GM18517 (cell line): ENCODE data around the gene SLC9A3.
"Not testable (repeated sequence)": the region's sequence is repeated elsewhere in the genome, so short reads cannot be mapped to it uniquely, and the experiment has no call there.

Source experiments
- ATAC-seq: cut with Tn5 transposase; IDR thresholded peaks from one replicate; pipeline ENCODE4 v1.9.1; 2021; ENCODE audit warnings: mild to moderate bottlenecking, moderate library complexity; ENCODE audit not compliant: unreplicated experiment

Gene SLC9A3

DNA sequence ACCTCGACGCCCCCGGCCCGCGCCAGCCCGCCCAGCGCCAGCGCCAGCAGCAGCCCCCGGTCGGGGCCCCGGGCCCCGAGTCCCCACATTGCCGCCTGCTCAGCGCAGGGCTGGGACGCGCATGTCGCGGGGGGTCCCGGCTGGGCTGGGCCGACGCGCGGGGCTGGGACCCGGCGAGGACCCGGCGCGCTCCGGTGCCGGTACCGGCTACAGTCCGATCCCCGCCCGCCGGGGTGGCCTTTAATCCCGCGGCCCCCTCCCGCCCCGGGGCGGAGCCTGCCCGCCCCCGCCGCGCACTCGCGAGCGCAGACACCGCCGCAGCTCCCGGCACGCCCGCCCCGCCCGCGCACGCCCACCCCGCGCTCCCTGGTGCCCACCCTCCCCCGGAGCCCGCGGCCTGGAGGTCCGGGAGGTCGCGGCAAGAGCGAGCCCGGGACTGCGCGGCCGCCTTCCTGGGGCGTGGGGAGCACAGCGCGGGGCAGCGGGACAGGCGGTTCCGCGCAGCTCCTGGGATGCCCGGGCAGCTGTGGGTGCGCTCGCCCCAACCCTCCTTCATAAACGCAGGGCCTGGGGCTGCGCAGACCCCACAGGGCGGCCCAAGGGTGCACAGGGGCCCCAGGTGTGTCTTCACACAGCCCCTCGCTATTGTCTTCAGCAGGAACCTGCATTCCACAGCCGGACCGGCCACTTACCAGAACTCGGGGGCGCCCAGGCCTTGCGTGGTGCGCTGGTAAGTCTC is at the start of gene SLC9A3:
TSS of gene SLC9A3 (minus strand) at position 216 of the 739 bp plus-strand sequence.
- no peak for ATAC-seq

DNA sequence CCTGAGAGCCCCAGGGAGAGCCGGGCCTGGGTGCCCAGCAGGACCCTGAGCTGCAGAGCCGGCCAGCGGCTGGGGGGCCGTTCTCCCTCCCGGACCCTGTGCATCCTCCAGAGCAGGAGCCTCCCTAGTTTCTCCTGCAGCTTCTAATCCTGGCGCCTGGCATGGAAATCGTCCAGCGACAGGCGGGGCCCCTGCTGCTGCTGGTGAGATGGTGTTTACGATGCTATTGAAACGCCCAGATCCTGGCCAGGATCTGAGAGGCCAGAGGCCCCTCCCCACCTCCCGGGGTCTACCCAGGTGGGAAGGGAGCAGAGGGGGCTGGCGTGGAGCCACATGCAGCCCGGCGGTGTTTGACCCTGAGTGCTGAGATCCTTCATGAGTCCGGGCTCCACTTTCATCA is 49.7 kb upstream of the SLC9A3 start:
- no peak for ATAC-seq

DNA sequence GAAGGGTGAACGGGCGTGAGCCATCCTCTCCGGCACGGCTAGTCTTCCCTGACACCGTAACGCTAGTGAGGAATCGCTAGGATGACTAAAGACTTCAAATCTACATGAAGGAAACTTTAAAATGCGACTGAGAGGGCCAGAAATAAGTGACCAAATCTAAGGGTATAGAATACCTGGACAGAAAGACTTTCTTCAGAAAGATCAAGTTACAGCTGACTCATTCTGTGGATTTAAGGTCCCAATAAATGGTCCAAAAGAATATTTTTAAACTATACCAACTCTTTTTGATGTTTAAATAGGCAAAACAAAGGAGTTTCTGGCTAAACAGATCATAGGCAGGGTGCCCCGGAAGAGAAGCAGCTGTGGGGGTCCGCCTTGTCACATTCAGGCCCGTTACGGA is 49.0 kb upstream of the SLC9A3 start:
- no peak for ATAC-seq

DNA sequence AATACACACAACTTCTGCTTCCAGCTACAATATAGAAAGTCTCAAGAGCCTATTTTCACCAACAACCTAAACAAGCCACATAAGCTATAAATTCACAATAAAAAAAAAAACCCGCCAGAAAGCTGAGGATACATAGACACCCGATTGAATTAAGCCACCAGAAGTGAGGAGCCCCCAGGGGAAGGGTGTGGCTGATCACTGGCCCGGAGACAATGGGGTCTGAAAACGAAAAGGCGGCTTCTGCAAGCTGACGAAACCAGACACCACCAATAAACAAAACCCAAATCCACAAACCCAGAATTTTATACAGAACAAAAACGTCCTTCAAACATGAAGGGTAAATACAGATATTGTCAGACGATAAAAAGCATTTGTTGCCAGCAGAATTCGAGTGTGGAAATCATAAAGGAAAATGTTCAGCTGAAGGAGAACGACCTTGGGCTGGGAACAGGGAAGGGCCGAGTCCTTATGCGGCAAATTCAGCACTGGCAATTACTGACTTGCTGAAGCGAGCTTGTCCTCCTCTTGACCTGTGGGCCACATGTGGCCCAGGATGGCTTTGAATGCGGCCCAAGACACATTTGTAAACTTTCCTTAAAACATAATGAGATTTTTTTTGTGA is 48.3 kb upstream of the SLC9A3 start:
- no peak for ATAC-seq

DNA sequence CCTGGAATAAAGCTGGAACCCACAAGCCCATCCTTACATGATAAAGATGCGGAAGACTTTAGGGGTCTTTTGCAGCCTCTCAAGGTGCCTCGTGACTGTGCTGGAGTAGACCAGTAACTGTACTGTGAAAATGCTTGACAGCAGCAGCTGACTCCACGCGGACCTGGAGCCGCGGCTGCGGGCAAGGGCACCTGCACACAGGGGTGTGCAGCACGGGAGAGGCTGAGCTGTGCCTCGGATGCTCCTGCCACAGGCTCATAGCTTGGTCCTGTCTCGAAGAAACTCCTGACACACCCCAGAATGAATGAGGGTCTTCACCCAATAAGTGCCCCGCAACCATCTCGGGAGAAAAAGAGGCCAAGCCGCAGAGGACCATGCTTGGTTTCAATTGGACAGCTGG is 47.5 kb upstream of the SLC9A3 start:
- no peak for ATAC-seq

DNA sequence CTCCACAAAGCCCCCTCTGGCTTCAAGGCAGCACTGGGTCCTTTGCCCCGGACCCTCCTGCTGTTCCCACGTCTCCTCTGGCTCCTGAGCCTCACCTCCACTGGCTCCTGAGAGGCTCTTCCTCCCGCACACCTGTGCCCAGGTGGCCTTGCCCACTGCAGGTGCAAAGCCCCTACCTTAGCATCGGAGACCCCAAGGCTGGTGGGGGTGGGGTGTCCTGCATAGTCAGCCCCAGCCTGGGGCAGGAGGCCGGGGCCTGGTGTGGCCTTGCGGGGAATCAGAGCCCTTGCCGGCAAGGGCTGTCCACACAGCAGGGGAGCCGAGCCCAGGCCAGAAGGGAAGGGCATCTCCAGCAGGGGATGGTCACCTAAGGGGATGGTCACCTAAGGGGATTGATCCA is 46.6 kb upstream of the SLC9A3 start:
- no peak for ATAC-seq

DNA sequence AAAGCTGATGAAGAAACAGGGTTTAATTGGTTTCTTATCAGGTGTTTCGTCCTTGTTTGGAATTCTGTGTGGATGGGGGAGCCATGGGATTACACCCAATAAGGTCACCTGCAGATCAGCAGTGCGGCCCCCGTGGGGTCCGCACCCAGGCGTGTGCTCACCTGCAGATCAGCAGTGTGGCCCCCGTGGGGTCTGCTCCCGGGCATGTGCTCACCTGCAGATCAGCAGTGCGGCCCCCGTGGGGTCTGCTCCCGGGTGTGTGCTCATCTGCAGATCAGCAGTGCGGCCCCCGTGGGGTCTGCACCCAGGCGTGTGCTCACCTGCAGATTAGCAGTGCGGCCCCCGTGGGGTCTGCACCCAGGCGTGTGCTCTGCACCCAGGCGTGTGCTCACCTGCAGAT is 46.2 kb upstream of the SLC9A3 start:
- ATAC-seq = no peak

DNA sequence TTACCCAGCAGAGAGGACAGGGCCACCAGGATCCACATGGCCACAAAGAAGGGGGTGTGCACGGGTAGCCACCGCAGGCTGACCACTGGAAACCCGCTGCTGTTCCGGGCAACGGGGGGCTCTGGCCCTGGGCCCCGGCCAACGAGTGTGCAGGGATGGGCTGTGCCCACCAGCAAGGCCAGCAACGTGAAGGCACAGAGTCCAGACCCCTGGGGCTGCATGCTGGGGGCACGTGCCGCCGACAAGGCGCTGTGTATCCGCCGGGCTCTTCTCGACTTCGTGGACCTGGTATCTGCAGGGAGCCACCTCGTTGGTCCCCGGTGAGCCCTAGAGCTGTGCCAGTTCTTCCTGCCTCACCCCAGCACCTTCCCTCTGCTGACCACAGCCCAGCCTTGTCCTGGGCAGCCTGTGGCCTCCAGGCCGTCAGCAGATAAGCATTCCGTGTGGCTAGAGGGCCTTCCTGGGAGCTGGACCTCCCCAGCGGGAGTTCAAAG is 45.7 kb upstream of the SLC9A3 start:
- ATAC-seq = no peak

DNA sequence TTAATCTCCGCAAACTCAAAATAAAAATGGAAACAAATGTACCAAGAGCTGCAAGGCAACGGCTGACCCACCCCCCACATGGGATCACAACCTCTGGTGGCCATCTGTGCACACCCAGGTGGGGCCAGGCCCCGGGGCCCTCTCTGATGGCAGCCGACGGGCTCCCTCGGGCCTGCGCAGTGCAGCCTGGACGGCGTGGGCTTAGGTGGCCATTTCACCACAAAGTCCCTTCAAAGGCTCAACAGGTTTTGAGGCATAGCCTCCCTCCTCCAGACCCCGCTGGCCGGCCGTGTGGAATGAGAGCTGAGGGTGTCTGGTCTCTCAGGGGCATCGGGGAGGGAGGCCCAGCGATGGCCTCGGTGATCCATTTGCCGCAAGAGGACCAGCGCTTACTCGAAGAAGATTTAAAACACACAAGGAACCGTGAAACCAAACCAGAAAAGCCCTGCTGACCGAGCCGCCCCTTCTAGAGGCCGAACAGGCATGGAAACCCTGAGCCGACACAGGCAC is 45.2 kb upstream of the SLC9A3 start:
- ATAC-seq = no peak

DNA sequence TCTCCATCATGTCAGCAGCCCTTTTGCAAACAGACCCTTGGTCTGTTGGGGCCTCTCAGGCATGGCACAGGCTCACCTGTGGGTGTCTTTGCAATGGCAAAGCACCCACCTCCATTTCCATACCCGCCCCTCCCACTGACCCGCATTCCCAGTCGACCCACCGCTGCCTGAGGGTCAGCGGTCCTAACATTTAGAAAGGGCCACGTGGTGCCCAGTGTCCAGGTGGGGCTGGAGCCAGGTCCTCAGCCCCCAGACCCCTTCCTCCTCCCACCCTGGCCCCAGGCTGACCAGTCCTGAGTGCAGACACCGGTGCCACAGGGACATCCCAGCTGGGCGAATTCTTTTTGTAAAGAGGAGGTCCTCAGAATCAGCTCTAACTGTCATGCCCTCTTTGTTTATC is 44.6 kb upstream of the SLC9A3 start:
- ATAC-seq = no peak

DNA sequence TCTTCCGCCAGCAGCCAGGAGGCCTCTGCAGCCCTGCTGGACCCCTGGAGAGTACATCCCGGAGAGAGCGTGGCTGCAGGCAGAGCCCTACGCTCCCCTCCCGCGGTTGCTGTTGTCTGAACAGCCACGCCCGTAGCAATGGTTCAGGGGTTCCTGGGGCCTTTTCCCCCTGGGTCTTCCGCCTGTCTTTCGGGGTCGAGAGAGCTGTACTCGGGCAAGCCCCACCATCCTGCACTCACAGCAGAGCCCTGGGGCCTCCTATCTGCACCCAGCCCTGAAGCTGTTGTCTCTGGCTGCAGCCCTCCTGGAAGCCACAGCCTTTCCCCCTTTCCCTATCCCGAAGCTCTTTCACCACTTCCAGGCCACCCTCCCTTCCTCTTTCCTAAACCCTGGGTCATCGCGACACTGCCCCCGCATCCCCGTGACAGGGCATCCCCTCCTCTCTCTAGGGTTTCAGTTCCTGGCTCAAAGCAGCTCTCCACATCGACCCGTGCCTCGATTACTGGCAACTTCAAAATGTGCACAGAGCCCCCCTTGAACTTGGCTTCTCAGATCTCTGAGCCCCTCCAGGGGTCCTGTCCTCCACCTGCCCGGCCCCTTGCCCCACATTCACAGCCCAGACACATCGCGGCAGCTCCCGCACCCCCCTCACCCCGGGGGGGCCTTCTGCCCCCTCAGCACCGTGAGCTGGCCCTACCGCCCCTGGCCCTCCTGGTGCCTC is 44.0 kb upstream of the SLC9A3 start:
- no peak for ATAC-seq

DNA sequence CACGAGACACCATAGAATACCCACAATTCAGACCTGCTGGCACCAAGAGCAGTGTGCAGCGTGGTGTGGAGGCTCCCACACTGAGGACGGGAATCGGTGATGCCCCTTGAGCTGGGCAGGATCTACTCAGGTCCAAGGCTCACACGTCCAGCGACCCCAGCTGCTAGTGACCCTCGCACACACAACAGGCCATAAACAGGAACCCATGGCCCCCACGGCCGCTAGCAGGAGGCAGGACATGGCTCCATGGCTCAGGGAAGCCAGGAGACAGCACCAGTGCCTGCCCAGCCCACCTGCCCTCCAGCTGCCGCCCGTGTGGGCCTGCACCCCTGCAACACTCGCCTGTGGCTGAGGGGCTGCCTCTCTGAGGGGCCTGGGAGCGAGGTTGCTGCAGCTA is 43.4 kb upstream of the SLC9A3 start:
- ATAC-seq = no peak

DNA sequence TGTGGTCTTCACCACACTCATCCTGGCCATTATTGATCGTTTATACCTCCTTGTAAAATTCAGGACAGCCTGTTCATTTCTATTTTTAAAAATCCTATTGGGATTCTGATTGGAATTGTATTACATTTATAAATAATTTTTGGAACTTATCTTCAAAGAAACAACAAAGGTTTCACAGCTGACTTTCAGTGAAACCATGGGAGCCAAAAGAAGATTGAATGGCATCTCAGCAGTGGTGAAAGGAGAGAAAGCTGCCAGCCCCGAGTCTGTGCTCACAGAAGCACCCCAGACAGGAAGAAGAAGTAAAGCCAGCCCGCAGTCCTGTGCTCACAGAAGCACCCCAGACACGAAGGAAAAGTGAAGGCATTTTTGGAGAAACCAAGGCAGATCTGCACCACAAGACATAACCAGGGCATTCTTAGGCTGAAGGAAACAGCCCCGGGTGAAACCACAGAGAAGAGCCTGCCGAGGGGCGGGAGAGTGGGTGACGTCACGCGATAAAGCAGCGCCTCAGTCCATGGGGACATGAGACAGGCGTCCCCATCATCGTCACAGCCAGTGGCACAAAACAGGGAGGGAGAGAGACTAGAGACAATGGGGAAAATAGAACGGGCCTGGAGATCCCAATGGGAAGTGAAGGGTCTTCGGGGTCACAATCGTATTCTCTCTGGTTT is 42.5 kb upstream of the SLC9A3 start:
- ATAC-seq = no peak

DNA sequence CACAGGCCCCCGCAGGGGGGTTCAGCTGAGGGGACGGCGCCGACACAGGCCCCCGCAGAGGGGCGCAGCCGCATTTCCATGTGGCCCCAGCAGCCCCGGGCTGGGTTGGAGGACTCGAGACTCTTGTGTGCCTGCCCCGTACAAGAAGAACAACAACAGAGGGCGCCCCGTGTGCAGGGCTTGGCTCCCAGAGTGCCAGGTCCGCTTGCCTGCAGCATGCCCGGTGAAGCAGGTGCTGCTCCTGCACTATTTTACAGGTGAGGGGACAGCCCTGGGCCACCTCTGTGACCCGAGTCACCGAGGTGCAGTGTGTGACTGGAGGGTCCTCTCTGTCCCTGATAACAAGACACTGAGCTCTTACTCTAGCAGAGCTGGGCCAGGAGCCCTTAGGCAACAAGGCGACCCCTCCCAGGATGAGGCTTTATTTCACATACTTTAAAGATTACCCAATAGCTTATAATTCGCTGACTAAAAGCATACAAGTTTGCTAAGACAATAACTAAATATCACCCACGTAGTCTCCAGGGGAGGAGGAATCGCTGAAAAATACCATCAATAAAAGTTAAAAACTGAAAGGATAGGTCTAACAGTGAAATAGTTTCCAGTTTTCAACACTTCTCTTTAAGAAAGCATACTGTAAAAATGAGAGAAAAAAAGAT is 41.7 kb upstream of the SLC9A3 start:
- ATAC-seq = no peak

DNA sequence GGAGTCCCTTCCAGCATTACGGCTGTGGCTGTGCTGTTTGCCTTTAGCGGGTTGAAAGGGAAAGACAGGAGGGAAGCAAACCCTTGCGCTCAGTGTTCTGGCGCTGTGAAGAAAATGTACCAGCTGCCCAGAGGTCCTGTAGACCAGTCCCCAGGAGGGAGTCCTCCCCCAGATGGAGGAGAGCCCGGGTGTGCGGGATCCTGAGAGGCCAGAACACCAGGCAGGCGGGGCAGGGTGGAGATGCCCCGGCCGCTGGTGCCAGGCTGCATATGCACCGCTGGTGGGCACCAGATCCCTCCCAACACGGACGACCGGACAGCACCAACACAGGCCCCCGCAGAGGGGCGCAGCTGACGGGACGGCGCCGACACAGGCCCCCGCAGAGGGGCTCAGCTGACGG is 37.2 kb upstream of the SLC9A3 start:
- ATAC-seq = no peak

DNA sequence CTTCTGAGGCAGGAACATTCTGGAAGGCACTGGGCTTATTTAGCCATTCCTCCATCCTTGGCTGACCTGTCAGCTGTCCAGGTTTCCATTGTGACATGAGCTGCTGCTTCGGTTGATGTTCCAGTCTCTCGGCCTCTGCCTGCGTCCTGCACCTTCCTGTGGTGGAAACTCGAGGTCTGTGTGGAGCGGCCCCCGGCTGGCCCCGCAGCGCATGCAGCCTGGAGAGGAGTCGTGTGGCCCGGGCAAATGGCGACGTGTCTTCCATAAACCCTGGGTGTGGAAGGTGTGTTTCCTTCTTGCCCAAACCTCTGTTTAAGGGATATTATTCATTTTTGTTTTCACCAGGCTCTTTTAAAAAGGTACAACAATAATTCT is 36.5 kb upstream of the SLC9A3 start:
- no peak for ATAC-seq

DNA sequence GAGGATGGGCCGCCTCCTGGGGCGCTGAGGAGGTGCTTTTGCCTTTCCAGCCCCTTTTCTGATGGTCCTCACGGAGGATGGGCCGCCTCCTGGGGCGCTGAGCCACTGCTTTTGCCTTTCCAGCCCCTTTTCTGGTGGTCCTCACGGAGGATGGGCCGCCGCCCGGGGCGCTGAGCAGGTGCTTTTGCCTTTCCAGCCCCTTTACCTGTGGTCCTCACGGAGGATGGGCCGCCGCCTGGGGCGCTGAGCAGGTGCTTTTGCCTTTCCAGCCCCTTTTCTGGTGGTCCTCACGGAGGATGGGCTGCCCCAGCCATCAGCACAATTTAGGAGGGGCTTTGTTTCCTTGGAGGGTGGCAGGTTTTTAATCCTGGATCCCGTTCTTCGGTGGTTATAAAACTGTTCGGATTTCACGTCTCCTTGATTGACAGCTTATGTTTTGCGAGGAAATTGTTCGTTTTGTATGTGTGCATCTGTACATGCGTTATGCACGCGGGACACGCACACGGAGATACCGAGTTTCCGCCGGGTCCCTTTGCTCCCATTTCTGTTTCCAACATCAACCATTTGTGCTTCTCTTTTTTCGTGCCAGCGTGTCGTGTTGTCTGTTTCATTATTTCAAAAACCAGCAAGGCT is 34.7 kb upstream of the SLC9A3 start:
- ATAC-seq = no peak

DNA sequence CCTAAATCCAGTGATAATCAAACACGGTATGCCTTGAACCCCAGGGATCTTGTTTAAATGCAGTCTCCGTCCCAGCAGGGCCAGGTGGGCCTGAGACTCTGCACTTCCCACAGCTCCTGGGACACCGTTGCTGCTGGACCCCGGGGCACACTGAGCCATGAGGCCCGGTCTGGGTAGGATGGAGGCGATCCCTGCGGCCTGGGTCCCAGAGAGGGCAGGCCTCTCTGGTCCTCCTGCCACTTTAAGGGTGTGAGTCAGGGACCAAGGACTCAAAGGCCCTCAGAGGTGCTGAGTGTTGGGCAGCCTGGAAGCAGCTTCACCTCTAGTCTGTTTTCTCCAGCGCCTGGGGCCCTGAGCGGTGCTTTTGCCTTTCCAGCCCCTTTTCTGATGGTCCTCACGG is 34.1 kb upstream of the SLC9A3 start:
- no peak for ATAC-seq

DNA sequence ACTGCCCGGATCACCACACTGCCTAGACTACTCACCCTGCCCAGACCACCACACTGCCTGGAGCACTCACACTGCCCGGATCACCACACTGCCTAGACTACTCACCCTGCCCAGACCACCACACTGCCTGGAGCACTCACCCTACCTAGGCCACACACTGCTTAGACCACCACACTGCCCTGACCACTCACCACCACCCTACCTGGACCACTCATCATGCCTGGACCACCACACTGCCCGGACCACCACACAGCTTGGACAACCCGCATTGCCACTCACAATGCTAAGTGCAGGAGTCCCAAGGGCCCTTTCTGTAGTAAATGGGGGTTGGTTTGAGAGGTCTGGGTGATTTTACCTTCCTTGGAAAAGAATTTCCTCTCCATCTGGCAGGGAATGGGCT is 33.7 kb upstream of the SLC9A3 start:
- not testable (repeated sequence) for ATAC-seq

DNA sequence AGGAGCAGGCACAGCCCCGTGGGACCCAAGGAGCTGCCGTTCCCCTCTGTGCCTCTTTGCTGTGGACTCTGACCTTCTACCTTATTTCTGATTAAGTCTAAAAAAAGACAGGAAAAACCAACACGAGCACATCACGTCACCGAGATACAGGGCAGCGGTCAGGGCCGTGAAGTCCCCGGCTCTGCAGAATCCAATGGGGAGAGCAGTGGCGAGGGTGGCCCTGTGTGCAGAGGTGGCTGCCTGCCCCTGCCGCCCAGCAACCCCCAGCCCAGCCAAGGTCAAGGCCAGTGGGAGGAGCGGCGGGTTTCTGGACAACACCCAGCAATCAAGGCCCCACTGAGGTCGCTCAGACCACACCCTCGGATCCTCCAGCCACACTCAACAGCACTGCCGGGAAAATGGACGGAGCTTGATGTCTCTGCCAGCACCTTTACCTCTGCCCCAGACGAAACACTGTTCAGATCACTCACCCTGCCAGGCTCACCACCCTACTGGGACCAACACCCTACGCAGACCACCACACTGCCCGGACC is 32.7 kb upstream of the SLC9A3 start:
- no peak for ATAC-seq
